Testis (tissue), 3 donors: Measurements from ENCODE around the gene GFRA1. TPM values are rescaled to one million over a fixed set of nuclear protein-coding genes. Genes with fewer than 3 reads are reported as not detected.

Experiments
- DNase-seq: peaks from one replicate; pipeline ENCODE4 v3.0.0-alpha.2; 2019
- H3K27ac ChIP-seq, 2 donors: fragments of 200-600 bp; sonication (generic); one replicate each; pipeline ENCODE4 v1.5.1; 2019
- H3K27me3 ChIP-seq: fragments of 200-600 bp; sonication (generic); one replicate; pipeline ENCODE4 v1.5.1; 2019
- H3K36me3 ChIP-seq: fragments of 200-600 bp; sonication (generic); one replicate; pipeline ENCODE4 v1.5.1; 2017; ENCODE audit warnings: low read depth; ENCODE audit errors: missing control alignments
- H3K4me1 ChIP-seq: fragments of 200-600 bp; sonication (generic); one replicate; pipeline ENCODE4 v1.5.1; 2019
- H3K4me3 ChIP-seq, 2 donors: fragments of 200-600 bp; sonication (generic); one replicate each; pipeline ENCODE4 v1.5.1; 2017 to 2019
- H3K9me3 ChIP-seq: fragments of 200-600 bp; sonication (generic); one replicate; pipeline ENCODE4 v1.5.1; 2017
- POLR2A ChIP-seq: fragments of 450-650 bp; IDR thresholded peaks from one replicate; pipeline ENCODE4 v1.6.1; 2017; ENCODE audit warnings: antibody characterized with exemption, mild to moderate bottlenecking, moderate library complexity
- WGBS, 2 donors: methylation state at CpG; one replicate each; pipeline ENCODE4 v1.1.5; 2018; 5-methylcytosine and 5-hydroxymethylcytosine counted together
- intact Hi-C: fragments of 100-400 bp; cut with DNase I; formaldehyde crosslinking; loops from one replicate; pipeline ENCODE4 v1.15.1; 2023; ENCODE audit warnings: low total_unique reads
- polyA plus RNA-seq: library from polyadenylated mRNA; stranded (reverse); fragments of 350-450 nt; fragmentation: Illumina TruSeq; extraction: RNeasy Lipid Tissue Mini Kit (QIAGEN cat#74804); gene quantifications from one replicate; pipeline ENCODE4 v1.2.3, GENCODE V29; 2014; ENCODE audit warnings: low read depth, low replicate concordance; ENCODE audit not compliant: insufficient read depth
- total RNA-seq, 2 donors: library from RNA; depleted of rRNA; stranded (reverse); fragments of >200 nt; gene quantifications; one replicate each; pipeline ENCODE4 v1.2.3, GENCODE V29; 2016
- TF ChIP-seq, protein P1 (sequence below), 3 experiments: fragments of 450-650 bp in 2 of 3; fragments of 200-600 bp in 1 of 3; sonication (generic) in 1 of 3; IDR thresholded peaks; one replicate each; pipeline ENCODE4 v1.5.1; 2016 to 2019; ENCODE audit warnings: antibody characterized with exemption in 3 of 3, mild to moderate bottlenecking in 2 of 3, moderate library complexity in 1 of 3

Gene GFRA1
- total and polyA plus RNA-seq, 3 donors from 2014 or later, result 8.6 to 23.8 (median 17.7) TPM

DNA sequence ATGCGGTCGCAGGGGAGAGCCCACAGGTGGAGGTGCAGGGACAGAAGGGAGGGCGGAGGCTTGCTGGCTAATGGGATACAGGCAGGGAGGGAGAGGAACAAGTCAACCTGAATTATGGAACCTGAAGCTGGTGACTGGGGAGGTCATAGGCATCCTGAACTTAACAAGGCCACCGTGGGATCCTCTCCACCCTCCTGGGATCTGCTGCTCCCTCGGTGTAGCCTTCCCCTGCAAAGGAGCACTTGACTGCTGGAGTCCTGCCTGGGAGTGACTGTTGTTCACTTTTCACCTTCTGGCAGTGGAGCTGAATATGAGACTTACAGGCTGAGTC is 223.1 kb downstream of the GFRA1 start:
- DNase-seq, result no peak
- Histone ChIP-seq H3K27me3 (no peaks in the 10 kb centered on the region), H3K4me1 (no peaks in the 10 kb centered on the region), H3K27ac (no peak overlapping the region), H3K4me3 (no peak overlapping the region), H3K9me3 (no peaks in the 10 kb centered on the region), H3K36me3 (no peaks in the 10 kb centered on the region)
- no peak for TF ChIP-seq POLR2A
- TF ChIP-seq, protein P1, sequence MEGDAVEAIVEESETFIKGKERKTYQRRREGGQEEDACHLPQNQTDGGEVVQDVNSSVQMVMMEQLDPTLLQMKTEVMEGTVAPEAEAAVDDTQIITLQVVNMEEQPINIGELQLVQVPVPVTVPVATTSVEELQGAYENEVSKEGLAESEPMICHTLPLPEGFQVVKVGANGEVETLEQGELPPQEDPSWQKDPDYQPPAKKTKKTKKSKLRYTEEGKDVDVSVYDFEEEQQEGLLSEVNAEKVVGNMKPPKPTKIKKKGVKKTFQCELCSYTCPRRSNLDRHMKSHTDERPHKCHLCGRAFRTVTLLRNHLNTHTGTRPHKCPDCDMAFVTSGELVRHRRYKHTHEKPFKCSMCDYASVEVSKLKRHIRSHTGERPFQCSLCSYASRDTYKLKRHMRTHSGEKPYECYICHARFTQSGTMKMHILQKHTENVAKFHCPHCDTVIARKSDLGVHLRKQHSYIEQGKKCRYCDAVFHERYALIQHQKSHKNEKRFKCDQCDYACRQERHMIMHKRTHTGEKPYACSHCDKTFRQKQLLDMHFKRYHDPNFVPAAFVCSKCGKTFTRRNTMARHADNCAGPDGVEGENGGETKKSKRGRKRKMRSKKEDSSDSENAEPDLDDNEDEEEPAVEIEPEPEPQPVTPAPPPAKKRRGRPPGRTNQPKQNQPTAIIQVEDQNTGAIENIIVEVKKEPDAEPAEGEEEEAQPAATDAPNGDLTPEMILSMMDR (IDR thresholded peaks at IDR 0.05), result no peak
- intact Hi-C loops, result no loop called here
- 79 to 89% methylated on average over 5 of the region's 5 CpGs for WGBS, 2 donors

GRCh38 chr10:116049158-116049973 is 223.6 kb downstream of the GFRA1 start:
- Histone ChIP-seq H3K4me1 (no peaks in the 10 kb centered on the region), H3K9me3 (no peaks in the 10 kb centered on the region), H3K27me3 (no peaks in the 10 kb centered on the region), H3K36me3 (no peaks in the 10 kb centered on the region), H3K4me3 (no peak overlapping the region), H3K27ac (no peak overlapping the region)
- 79 to 88% methylated on average over 10 of the region's 10 CpGs for WGBS, 2 donors
- no peak for DNase-seq
- no peak for TF ChIP-seq POLR2A
- TF ChIP-seq, protein P1 (IDR thresholded peaks at IDR 0.05), result no peak
- intact Hi-C loops, result no loop called here

GRCh38 chr10:116045366-116046356 is 227.3 kb downstream of the GFRA1 start:
- Histone ChIP-seq H3K4me3 (no peak overlapping the region), H3K27ac (no peak overlapping the region), H3K4me1 (no peaks in the 10 kb centered on the region), H3K36me3 (no peaks in the 10 kb centered on the region), H3K9me3 (no peaks in the 10 kb centered on the region), H3K27me3 (no peaks in the 10 kb centered on the region)
- 63 to 68% methylated on average over 10 to 13 of the region's 13 CpGs for WGBS, 2 donors
- intact Hi-C loops, result no loop called here
- TF ChIP-seq, protein P1 (IDR thresholded peaks at IDR 0.05), result no peak
- no peak for TF ChIP-seq POLR2A
- DNase-seq, result no peak

GRCh38 chr10:116044801-116045248 is 228.2 kb downstream of the GFRA1 start:
- no peaks in the 10 kb centered on the region for H3K36me3 ChIP-seq
- peak; percentile 32 for DNase-seq
- no peaks in the 10 kb centered on the region for H3K9me3 ChIP-seq
- H3K27me3 ChIP-seq, result no peaks in the 10 kb centered on the region
- intact Hi-C loops, result no loop called here
- no peaks in the 10 kb centered on the region for H3K4me1 ChIP-seq
- WGBS, 2 donors, result 50 to 54% methylated on average over 3 of the region's 3 CpGs
- H3K4me3 ChIP-seq, result no peak overlapping the region
- H3K27ac ChIP-seq, result no peak overlapping the region
- no peak for TF ChIP-seq POLR2A
- TF ChIP-seq, protein P1 (IDR thresholded peaks at IDR 0.05), result no peak
